Fibroblast of peridontal ligament (primary cell): ENCODE data around the gene SPINK1.
A peak's percentile ranks its signal among the peaks of the same experiment; 100 is the strongest.
"Not testable (repeated sequence)": the region's sequence is repeated elsewhere in the genome, so short reads cannot be mapped to it uniquely, and the experiment has no call there.

Experiments used
- DNase-seq: peaks from one replicate; pipeline ENCODE4 v3.0.0-alpha.2; 2010; ENCODE audit errors: extremely low read depth

The SPINK1 gene

GRCh38 chr5:147854894-147855773 is 23.7 kb upstream of the SPINK1 start:
- no peak for DNase-seq

- no peak for DNase-seq
Measured at GRCh38 chr5:147854331-147854730, 22.9 kb upstream of the SPINK1 start.

DNA sequence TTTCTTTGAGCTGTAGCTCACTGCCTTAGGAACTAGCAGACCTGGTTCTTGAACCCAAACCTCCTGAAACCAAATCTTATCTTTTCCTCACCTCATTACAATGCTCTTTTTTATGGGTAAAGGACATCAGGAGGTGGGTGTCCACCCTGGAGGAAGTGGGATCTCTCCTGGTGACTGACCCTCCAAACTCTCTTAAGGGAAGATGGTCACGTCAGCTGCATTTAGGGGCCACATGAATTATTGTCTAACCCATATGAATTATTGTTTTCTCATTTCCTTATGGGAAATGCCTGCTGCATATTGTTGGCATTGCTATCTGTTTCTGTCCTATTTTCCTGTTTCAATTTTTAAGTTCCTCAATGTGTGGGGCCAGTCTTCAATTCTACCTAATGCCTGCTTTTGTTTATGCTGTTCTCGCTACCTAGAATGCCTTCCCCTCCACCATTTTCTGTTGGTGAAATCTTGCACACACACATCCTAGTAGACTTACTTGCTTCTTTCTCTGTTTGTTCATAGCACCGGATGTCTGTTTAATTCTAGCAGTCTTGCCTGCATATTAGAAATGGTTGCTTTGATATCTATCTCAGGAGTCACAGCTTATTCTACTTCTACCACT is 22.0 kb upstream of the SPINK1 start:
- no peak for DNase-seq

DNA sequence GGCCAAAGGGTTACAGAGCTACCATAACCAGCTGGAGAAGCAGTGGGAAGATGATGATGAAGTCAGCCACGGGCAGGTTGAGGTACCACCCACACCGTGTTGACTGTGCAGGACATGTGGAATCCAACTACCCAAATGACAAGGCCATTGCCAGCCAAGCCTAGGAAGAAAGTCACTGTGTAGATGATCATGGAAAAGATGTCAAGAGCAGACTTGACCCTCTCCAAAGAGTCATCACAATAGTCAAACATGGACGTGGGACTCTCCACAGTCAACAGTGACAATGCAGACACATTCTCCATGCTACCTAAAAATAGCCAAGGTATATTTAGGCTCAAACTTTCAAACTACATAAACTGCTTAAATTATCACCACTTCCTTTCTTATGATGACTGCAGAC is 20.9 kb upstream of the SPINK1 start:
- no peak for DNase-seq

DNA sequence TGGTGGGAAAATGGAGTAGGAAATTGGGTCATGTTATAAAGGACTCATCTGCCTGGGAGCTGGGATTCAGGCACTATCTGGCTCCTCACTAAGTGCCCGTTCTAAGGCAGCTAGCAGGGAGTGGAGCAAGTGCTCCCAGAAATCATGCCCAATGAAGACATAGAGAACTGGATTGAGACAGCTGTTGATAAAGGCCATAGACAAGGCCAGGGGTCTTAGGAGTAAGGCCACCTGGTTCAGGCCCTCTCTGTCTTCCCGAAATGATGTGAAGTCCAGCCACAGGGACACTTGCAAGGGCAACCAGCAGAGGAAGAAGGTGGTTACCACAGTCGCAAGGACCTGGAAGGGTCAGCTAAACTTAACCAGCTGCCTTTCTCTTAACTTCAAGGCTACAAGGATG is 20.1 kb upstream of the SPINK1 start:
- DNase-seq, result no peak

DNA sequence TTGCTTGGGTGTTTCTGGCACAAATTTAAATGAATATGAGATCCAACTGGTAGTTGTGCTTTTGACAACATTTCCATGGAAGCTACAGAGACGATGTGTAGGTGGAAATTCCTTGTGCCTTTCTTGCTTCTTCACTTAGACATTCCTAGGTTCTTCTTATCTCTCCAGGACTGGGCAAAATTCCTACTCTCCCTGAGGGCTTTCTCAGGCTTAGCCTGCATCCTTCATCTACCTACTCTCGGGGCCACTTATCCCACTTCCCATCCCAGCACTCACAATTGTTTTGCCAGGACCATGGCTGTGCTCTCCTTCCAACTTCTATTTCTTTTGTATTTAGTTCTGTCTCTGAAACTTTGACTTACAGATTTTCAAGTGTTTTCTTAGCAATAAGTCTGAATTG is 17.8 kb upstream of the SPINK1 start:
- no peak for DNase-seq

- no peak for DNase-seq
Measured at GRCh38 chr5:147845618-147846017, 14.1 kb upstream of the SPINK1 start.

DNA sequence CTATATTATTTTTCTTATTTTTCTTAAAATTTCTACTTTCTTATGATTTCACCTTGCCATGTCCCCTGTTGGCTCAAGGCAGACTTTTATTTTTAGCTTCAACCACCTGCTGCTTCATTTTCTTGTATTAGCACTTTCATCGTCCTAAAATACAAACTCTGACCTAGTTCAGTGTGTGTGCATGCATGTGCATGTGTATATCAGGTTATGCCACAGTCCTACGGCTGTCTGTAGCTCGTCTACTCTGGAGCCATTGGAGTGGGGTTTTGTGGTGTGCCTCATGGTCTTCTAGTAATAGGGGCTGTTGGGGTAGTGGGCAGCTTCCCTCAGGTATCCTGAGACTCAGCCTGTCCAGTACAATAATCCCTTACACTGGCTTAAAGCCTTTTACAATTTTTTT is 13.4 kb upstream of the SPINK1 start:
- DNase-seq, result no peak

- DNase-seq, result no peak
Measured at GRCh38 chr5:147842869-147843268, 11.4 kb upstream of the SPINK1 start.

DNA sequence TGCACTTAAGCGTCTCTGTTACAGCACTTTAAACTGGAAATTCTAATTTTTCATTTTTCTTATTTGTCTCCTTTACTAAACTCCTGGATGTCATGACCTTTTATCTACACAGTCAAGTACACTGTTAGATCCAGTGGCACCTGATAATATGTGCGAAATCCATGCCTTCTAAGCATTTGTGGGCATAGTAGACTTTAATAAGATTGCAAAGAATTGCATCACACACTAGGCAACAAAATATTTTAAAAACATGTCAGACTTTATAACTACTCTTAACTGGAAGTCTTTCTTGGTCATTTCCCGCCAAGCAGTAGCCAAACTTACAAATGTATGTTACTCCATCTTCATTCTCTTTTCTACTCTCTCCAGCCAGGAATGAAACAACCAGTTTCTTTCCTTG is 5.0 kb upstream of the SPINK1 start:
- DNase-seq, result peak; percentile 10

DNA sequence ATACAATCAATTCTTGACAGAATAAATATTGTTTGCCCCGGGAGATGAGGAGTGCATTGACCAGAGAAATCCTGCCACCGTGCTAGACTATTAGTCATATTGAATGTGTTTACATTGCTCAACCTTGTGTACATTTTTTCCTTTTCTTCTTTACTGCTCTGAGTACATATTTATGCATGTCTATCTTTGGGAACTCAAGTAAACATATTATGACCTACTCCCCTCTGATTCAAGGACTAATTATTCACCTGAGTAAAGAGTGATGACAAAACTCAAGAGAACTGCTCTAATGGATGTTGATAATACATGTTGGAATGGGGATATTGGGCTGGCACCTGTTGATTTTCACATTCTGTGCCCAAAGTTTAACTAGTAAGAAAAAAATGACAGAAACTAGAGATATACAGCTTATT is 3.9 kb upstream of the SPINK1 start:
- no peak for DNase-seq

GRCh38 chr5:147832541-147832940 is 1.1 kb upstream of the SPINK1 start:
- DNase-seq, result no peak

- DNase-seq, result no peak
Measured at GRCh38 chr5:147830035-147830434, 1.4 kb downstream of the SPINK1 start.

GRCh38 chr5:147827017-147827416 is 4.5 kb downstream of the SPINK1 start:
- not testable (repeated sequence) for DNase-seq

GRCh38 chr5:147826361-147826760 is 5.1 kb downstream of the SPINK1 start:
- DNase-seq, result no peak

GRCh38 chr5:147822686-147823491 is 8.6 kb downstream of the SPINK1 start:
- peak; percentile 74 for DNase-seq

- DNase-seq, result not testable (repeated sequence)
Measured at GRCh38 chr5:147822222-147822621, 9.2 kb downstream of the SPINK1 start.

GRCh38 chr5:147821766-147822165 is 9.7 kb downstream of the SPINK1 start:
- no peak for DNase-seq

DNA sequence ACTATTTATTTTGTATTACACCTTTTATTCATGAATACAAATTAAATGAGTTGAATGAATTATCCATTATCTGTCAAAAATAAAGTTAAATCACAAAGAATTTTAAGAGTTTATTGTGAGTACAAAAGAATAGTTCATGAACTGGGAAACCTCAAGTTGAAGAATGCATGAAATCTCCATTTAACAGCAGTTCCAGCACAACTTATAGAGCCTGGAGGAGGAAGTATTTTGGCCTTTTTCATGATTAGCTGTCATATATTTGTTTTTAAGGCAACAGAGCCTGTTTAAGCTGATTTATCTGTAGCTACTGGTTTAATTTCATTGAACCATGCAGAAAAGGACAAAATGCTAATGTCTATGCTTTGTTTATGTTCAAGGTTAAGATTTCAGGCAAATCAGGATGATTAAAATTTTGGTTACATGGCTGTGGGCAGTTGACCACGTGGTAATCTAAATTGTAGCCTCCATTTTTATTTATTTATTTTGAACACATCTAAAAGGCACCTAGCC is 12.2 kb downstream of the SPINK1 start:
- no peak for DNase-seq

DNA sequence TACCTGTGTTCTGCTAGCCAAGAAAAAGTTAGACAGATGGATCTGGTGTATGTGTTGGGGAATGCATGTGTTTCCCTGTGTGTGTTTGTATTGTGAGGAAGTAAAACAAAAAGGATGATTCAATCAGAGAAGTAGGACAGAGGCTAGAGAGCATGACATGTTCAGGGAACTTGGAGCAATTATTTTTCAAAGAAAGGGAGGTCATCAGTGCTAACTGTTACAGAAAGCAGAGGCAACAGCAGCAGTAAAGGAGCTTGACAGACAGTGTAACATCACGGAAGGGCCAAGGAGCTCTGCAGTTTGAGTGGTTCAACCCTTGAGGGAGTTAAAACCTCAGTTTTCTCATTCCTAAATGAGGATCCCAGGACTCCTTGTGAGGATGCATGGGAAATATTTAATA is 13.2 kb downstream of the SPINK1 start:
- no peak for DNase-seq

- DNase-seq, result no peak
Measured at GRCh38 chr5:147813696-147814095, 17.8 kb downstream of the SPINK1 start.
